H1 (cell line): Measurements from ENCODE around the gene CHRDL2. TPM values are rescaled to one million over a fixed set of nuclear protein-coding genes. Genes with fewer than 3 reads are reported as not detected.

Experiments used
- KDM4A ChIP-seq: IDR thresholded peaks from one replicate; pipeline ENCODE4 v1.7.1; 2012; ENCODE audit warnings: low read depth, mild to moderate bottlenecking, moderate library complexity, low read length, inconsistent platforms; ENCODE audit not compliant: severe bottlenecking
- RAD21 ChIP-seq, 2 experiments: IDR thresholded peaks in 1 of 2; conservative IDR thresholded peaks in 1 of 2; 2 replicates each; pipeline ENCODE4 v1.6.1; 2011; ENCODE audit warnings: low read depth in 2 of 2, low read length in 2 of 2, improper control_type of control experiment in 1 of 2, inconsistent platforms in 1 of 2, mild to moderate bottlenecking in 1 of 2, moderate library complexity in 1 of 2
- polyA plus RNA-seq, 7 experiments: library from polyadenylated mRNA; depleted of rRNA in 3 of 7; stranded (reverse) in 5 of 7; unstranded in 2 of 7; fragments of >200 nt in 5 of 7; fragments of 200-250 nt in 2 of 7; gene quantifications; 1 replicate in 5 of 7; 2 replicates in 1 of 7; 4 replicates in 1 of 7; pipeline versions ENCODE4 v1.2.1 to v1.2.3, GENCODE V29; 2011 to 2013; ENCODE audit warnings: missing spikeins in 2 of 7, mixed read lengths in 2 of 7
- total RNA-seq: library from RNA; stranded (reverse); fragmentation: NEBNext Ultra II Directional; extraction: Animal tissue kit (Norgen Biotek cat#: 25700); gene quantifications from 2 replicates; pipeline ENCODE4 v1.2.1, GENCODE V29; 2021

The CHRDL2 gene
- total and polyA plus RNA-seq, 2 of the 8 experiments (the other 6 are each of a cell fraction or from before 2014, with no cell fraction given), result 0.26 to 0.48 TPM

GRCh38 chr11:74695705-74696280, 35.4 kb downstream of the CHRDL2 start (continued):
- no peak for TF ChIP-seq KDM4A
- TF ChIP-seq RAD21 (IDR thresholded peaks at IDR 0.05 in 1 of 2, conservative IDR thresholded peaks at IDR 0.05 in 1 of 2; ENCODE audit: low read depth in 2 of 2, low read length in 2 of 2), result peak; percentile 40 to 50; a peak in 3 of 4 replicates
